ENCODE data around the gene PADI3. TPM values are rescaled to one million over a fixed set of nuclear protein-coding genes. Genes with fewer than 3 reads are reported as not detected.

The PADI3 gene
- total RNA-seq, 4 donors from 2014 or later: not detected

- H3K27ac ChIP-seq: no peak overlapping the region
- H3K4me1 ChIP-seq: no peaks in the 10 kb centered on the region
Observed at GRCh38 chr1:17328855-17329254, 80.0 kb downstream of the PADI3 start.

GRCh38 chr1:17329610-17330009, 80.7 kb downstream of the PADI3 start:
- 75 to 77% methylated on average over 3 to 4 of the region's 4 CpGs for WGBS, 2 donors (ENCODE audit: low coverage in 1 of 2)
- Histone ChIP-seq H3K4me1 (no peaks in the 10 kb centered on the region), H3K27me3 (peaks cover 9% of the 10 kb centered on the region), H3K27ac (no peak overlapping the region), H3K36me3 (no peaks in the 10 kb centered on the region), H3K4me3 (no peak overlapping the region), H3K9me3 (no peaks in the 10 kb centered on the region)
- intact Hi-C loops (cut with DNase I; ENCODE audit: low total_unique reads) (no loop called here), in situ Hi-C loops (cut with MboI; ENCODE audit: low pct_ligation_motif_present in 1 of 4, low pct_unique_long_range_greater_than_20kb in 1 of 4, low sequenced_read_pairs in 3 of 4) (loop anchor here in 3 of 4 donors (10.0 kb wide), 2 partner anchors 205 to 265 kb away; no protein-coding TSS in a partner anchor)
- DNase-seq: no peak
- TF ChIP-seq EP300 (IDR thresholded peaks at IDR 0.05; ENCODE audit: low read depth): no peak
- TF ChIP-seq POLR2AphosphoS5 (IDR thresholded peaks at IDR 0.05): no peak
- no peak for TF ChIP-seq POLR2A (IDR thresholded peaks at IDR 0.05)
- TF ChIP-seq CTCF (IDR thresholded peaks at IDR 0.05): no peak

More at GRCh38 chr1:17328855-17329254, 80.0 kb downstream of the PADI3 start:
- Histone ChIP-seq H3K4me3 (no peak overlapping the region), H3K36me3 (no peaks in the 10 kb centered on the region), H3K9me3 (no peaks in the 10 kb centered on the region), H3K27me3 (peaks cover 9% of the 10 kb centered on the region)
- WGBS, 2 donors (ENCODE audit: low coverage in 1 of 2): 68 to 78% methylated on average over 5 of the region's 5 CpGs
- in situ Hi-C loops (cut with MboI; ENCODE audit: low pct_ligation_motif_present in 1 of 4, low pct_unique_long_range_greater_than_20kb in 1 of 4, low sequenced_read_pairs in 3 of 4) (no loop called here), intact Hi-C loops (cut with DNase I; ENCODE audit: low total_unique reads) (no loop called here)
- no peak for DNase-seq
- TF ChIP-seq CTCF (IDR thresholded peaks at IDR 0.05): no peak
- TF ChIP-seq POLR2A (IDR thresholded peaks at IDR 0.05): no peak
- no peak for TF ChIP-seq POLR2AphosphoS5 (IDR thresholded peaks at IDR 0.05)
- no peak for TF ChIP-seq EP300 (IDR thresholded peaks at IDR 0.05; ENCODE audit: low read depth)

- Histone ChIP-seq H3K27ac (no peak overlapping the region), H3K36me3 (no peaks in the 10 kb centered on the region), H3K4me3 (no peak overlapping the region), H3K9me3 (no peaks in the 10 kb centered on the region), H3K27me3 (peaks cover 16% of the 10 kb centered on the region), H3K4me1 (no peaks in the 10 kb centered on the region)
- DNase-seq: no peak
- TF ChIP-seq CTCF (IDR thresholded peaks at IDR 0.05): no peak
- TF ChIP-seq POLR2AphosphoS5 (IDR thresholded peaks at IDR 0.05): no peak
- 60 to 72% methylated on average over 2 to 7 of the region's 7 CpGs for WGBS, 2 donors (ENCODE audit: low coverage in 1 of 2)
- in situ Hi-C loops (cut with MboI; ENCODE audit: low pct_ligation_motif_present in 1 of 4, low pct_unique_long_range_greater_than_20kb in 1 of 4, low sequenced_read_pairs in 3 of 4) (loop anchor here in 3 of 4 donors (10.0 kb wide), 2 partner anchors 206 to 266 kb away; no protein-coding TSS in a partner anchor), intact Hi-C loops (cut with DNase I; ENCODE audit: low total_unique reads) (no loop called here)
Observed at GRCh38 chr1:17330856-17331255, 82.0 kb downstream of the PADI3 start.

GRCh38 chr1:17333081-17333480, 84.2 kb downstream of the PADI3 start:
- Histone ChIP-seq H3K9me3 (no peaks in the 10 kb centered on the region), H3K36me3 (no peaks in the 10 kb centered on the region), H3K27me3 (peaks cover 17% of the 10 kb centered on the region), H3K4me3 (no peak overlapping the region), H3K4me1 (no peaks in the 10 kb centered on the region), H3K27ac (no peak overlapping the region)
- TF ChIP-seq POLR2A (IDR thresholded peaks at IDR 0.05) (no peak), CTCF (IDR thresholded peaks at IDR 0.05) (no peak), EP300 (IDR thresholded peaks at IDR 0.05; ENCODE audit: low read depth) (no peak), POLR2AphosphoS5 (IDR thresholded peaks at IDR 0.05) (no peak)
- 86% methylated on average over 8 of the region's 8 CpGs; no CpG with 5 or more reads in 1 of the 2 donors for WGBS, 2 donors (ENCODE audit: low coverage in 1 of 2)
- in situ Hi-C loops (cut with MboI; ENCODE audit: low pct_ligation_motif_present in 1 of 4, low pct_unique_long_range_greater_than_20kb in 1 of 4, low sequenced_read_pairs in 3 of 4): loop anchor here in 3 of 4 donors (10.0 kb wide), 2 partner anchors 208 to 268 kb away; no protein-coding TSS in a partner anchor
- DNase-seq: no peak
- intact Hi-C loops (cut with DNase I; ENCODE audit: low total_unique reads): no loop called here

Small RNA genes lying within 50 kb of the gene (small RNA-seq; reads per million reads assigned to genes)
- gene MIR3972: 0 reads per million in 4 donors

Other genes with a start within 250 kb of the PADI3 start
- gene ATP13A2, start 237.2 kb upstream of the PADI3 start, total RNA-seq: 10 to 100 TPM; 34.4 to 70.8 (median 60.9) TPM
- gene SDHB, start 195.1 kb upstream of the PADI3 start, total RNA-seq: 100 to 1,000 TPM in 3 of 4 donors, 10 to 100 TPM in 1; 98.7 to 266 (median 153) TPM
- 100 to 1,000 TPM; 143 to 285 (median 238) TPM for gene PADI2, start 129.6 kb upstream of the PADI3 start, total RNA-seq
- gene PADI1, start 44.0 kb upstream of the PADI3 start, total RNA-seq: under 1 TPM in 1 of 4 donors, not detected in 3; 0.14 TPM
- gene PADI4, start 59.1 kb downstream of the PADI3 start, total RNA-seq: not detected
- gene PADI6, start 123.1 kb downstream of the PADI3 start, total RNA-seq: not detected
- 10 to 100 TPM; 22.0 to 82.2 (median 25.3) TPM for gene RCC2, start 190.6 kb downstream of the PADI3 start, total RNA-seq